Left ventricle myocardium inferior (tissue), 1 donor: ENCODE data around the gene GPR39. TPM values are rescaled to one million over a fixed set of nuclear protein-coding genes. Genes with fewer than 3 reads are reported as not detected.

Source experiments
- DNase-seq: peaks from one replicate; pipeline ENCODE4 v3.0.0-alpha.2; 2020
- H3K27ac ChIP-seq: fragments of 200-600 bp; replicated peaks from 2 replicates; pipeline ENCODE4 v1.8.0; 2021
- H3K27me3 ChIP-seq: fragments of 200-600 bp; 2 replicates; pipeline ENCODE4 v1.8.0; 2021; ENCODE audit warnings: low read depth
- H3K36me3 ChIP-seq: fragments of 200-600 bp; 2 replicates; pipeline ENCODE4 v1.8.0; 2021
- H3K4me1 ChIP-seq: fragments of 200-600 bp; 2 replicates; pipeline ENCODE4 v1.8.0; 2021
- H3K4me3 ChIP-seq: fragments of 200-600 bp; 2 replicates; pipeline ENCODE4 v1.8.0; 2021; ENCODE audit warnings: mild to moderate bottlenecking, moderate library complexity
- H3K9me3 ChIP-seq: fragments of 200-600 bp; replicated peaks from 2 replicates; pipeline ENCODE4 v1.8.0; 2021
- CTCF ChIP-seq: fragments of 200-600 bp; IDR thresholded peaks from 2 replicates; pipeline ENCODE4 v1.8.0; 2021; ENCODE audit warnings: antibody characterized with exemption, mild to moderate bottlenecking, borderline replicate concordance
- intact Hi-C: fragments of 100-400 bp; cut with micrococcal nuclease; formaldehyde crosslinking; loops from one replicate; pipeline ENCODE4 v1.11.0; 2022
- total RNA-seq: library from RNA; stranded (reverse); fragmentation: NEBNext Ultra II Directional; extraction: Animal tissue kit (Norgen Biotek cat#: 25700); gene quantifications from one replicate; pipeline ENCODE4 v1.2.1, GENCODE V29; 2021
- donor health status: DM: no; HTN: yes; CAD: no; lungs with severe emphysema.

Gene GPR39
- total RNA-seq, 1 donor from 2014 or later: not detected

DNA sequence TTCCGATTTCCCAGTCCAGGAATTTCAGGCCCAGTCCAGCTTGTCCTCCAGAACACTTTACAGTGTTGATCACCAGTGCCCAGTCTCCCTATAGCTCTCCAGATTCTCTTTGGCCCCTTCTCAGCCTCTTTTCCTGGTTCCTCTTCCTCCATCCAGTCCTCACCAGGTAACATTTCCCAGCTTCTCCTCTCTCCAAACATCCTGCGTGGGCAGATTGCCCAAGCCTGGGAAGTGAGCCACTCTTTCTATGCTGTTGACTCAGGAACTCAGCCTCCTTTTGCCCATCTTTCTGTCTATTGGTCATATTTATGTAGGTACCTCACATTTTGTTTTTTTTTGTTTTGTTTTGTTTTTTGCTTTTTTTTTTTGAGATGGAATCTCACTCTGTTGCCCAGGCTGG is 144.0 kb downstream of the GPR39 start:
- H3K27me3 ChIP-seq: peaks cover 30% of the 10 kb centered on the region
- no peak for TF ChIP-seq CTCF
- H3K27ac ChIP-seq: no peak overlapping the region
- H3K9me3 ChIP-seq: no peaks in the 10 kb centered on the region
- no peak overlapping the region for H3K4me3 ChIP-seq
- no peak for DNase-seq
- no peaks in the 10 kb centered on the region for H3K36me3 ChIP-seq
- H3K4me1 ChIP-seq: no peaks in the 10 kb centered on the region
- intact Hi-C loops: no loop called here

DNA sequence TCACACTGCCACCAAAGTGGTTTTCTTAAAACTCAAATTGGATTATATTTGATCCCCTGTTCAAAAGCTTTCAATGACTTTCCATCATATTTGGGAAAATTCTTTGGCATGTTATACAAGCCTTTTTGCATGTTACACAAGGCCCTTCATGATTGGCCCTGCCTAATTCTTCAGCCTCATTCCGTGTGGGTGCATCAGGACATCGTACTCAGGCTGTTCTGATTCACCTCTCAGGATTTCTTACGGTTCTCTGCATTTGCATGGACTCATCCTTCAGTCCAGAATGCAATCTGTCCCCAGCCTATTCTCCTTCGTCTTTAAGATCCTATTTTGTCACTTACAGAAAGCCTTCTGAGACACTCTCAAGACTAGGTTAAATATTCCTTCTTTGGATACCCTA is 145.6 kb downstream of the GPR39 start:
- H3K27me3 ChIP-seq: peaks cover 22% of the 10 kb centered on the region
- H3K4me3 ChIP-seq: no peak overlapping the region
- no peaks in the 10 kb centered on the region for H3K36me3 ChIP-seq
- H3K4me1 ChIP-seq: no peaks in the 10 kb centered on the region
- no peak for TF ChIP-seq CTCF
- H3K9me3 ChIP-seq: no peaks in the 10 kb centered on the region
- no peak overlapping the region for H3K27ac ChIP-seq
- intact Hi-C loops: no loop called here
- DNase-seq: no peak

- Histone ChIP-seq H3K4me3 (no peak overlapping the region), H3K27me3 (peaks cover 17% of the 10 kb centered on the region), H3K27ac (no peak overlapping the region), H3K36me3 (no peaks in the 10 kb centered on the region), H3K4me1 (no peaks in the 10 kb centered on the region), H3K9me3 (no peaks in the 10 kb centered on the region)
- no peak for DNase-seq
- intact Hi-C loops: no loop called here
- no peak for TF ChIP-seq CTCF
These were observed 147.5 kb downstream of the GPR39 start for GRCh38 chr2:132564065-132564464.

DNA sequence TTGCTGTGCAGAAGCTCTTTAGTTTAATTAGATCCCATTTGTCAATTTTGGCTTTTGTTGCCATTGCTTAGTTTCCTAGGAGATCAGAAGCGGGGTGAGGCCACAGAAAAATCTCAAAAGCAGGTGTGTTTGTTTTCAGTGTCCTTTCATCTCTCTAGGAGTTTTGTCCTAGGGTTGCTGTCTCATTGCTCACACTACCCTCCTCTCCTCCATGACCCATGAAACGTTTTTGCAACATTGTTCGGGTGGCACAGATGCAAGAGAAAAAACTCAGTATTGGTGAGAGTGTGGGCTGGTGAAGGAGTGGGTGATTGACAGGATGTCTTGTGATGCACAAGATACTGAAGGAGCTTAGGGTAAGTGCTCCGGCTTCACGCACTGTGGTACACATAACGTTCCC is 149.8 kb downstream of the GPR39 start:
- Histone ChIP-seq H3K9me3 (no peaks in the 10 kb centered on the region), H3K36me3 (no peaks in the 10 kb centered on the region), H3K4me1 (no peaks in the 10 kb centered on the region), H3K27me3 (peaks cover 11% of the 10 kb centered on the region), H3K4me3 (no peak overlapping the region), H3K27ac (no peak overlapping the region)
- DNase-seq: no peak
- intact Hi-C loops: no loop called here
- TF ChIP-seq CTCF: no peak

- Histone ChIP-seq H3K36me3 (no peaks in the 10 kb centered on the region), H3K27me3 (peaks cover 19% of the 10 kb centered on the region), H3K4me1 (no peaks in the 10 kb centered on the region), H3K27ac (no peak overlapping the region), H3K4me3 (no peak overlapping the region), H3K9me3 (no peaks in the 10 kb centered on the region)
- no peak for TF ChIP-seq CTCF
- intact Hi-C loops: no loop called here
- no peak for DNase-seq
These were observed 151.1 kb downstream of the GPR39 start for GRCh38 chr2:132567682-132568081.

- H3K27ac ChIP-seq: no peak overlapping the region
- no peaks in the 10 kb centered on the region for H3K4me1 ChIP-seq
- intact Hi-C loops: no loop called here
- TF ChIP-seq CTCF: no peak
- peaks cover 25% of the 10 kb centered on the region for H3K27me3 ChIP-seq
- no peak overlapping the region for H3K4me3 ChIP-seq
- H3K36me3 ChIP-seq: no peaks in the 10 kb centered on the region
- no peak for DNase-seq
- H3K9me3 ChIP-seq: no peaks in the 10 kb centered on the region
These were observed 152.1 kb downstream of the GPR39 start for GRCh38 chr2:132568656-132569055.
